ENCODE data around the gene BORCS5.

BORCS5 gene

DNA sequence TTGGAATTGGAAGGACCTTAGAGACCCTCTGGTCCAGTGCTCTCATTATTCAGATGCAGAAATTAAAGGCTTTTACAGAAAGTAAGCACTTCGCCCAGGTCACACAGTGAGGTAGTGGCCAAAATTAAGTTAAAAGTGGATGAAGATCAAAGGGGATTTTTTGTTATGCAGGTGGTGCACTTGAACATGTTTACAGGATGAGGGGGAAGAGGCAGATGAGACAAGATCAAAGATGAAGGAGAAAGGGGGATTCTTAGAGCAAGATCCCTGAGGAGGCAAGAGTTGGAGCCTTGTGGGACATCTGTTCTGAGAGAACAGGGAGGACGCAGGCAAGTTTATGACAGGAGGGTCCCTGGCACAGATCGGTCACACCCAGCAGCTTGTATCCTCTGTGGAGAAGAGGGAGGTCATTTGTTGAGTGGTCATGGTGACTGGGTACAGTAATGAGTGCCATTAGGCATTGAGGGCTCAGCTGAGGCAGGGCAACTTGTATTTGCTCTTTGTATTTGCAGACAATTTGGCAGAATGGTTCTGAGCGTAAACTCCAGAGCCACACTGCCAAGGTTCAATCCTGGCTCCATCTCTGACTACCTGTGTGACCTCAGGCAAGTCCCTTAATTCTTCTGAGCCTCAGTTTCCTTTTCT is 84.0 kb downstream of the BORCS5 start:
- no peaks in the 10 kb centered on the region for H3K9me3 ChIP-seq (replicated peaks; ENCODE audit: insufficient read depth, low read length)
- TF ChIP-seq, protein P1, sequence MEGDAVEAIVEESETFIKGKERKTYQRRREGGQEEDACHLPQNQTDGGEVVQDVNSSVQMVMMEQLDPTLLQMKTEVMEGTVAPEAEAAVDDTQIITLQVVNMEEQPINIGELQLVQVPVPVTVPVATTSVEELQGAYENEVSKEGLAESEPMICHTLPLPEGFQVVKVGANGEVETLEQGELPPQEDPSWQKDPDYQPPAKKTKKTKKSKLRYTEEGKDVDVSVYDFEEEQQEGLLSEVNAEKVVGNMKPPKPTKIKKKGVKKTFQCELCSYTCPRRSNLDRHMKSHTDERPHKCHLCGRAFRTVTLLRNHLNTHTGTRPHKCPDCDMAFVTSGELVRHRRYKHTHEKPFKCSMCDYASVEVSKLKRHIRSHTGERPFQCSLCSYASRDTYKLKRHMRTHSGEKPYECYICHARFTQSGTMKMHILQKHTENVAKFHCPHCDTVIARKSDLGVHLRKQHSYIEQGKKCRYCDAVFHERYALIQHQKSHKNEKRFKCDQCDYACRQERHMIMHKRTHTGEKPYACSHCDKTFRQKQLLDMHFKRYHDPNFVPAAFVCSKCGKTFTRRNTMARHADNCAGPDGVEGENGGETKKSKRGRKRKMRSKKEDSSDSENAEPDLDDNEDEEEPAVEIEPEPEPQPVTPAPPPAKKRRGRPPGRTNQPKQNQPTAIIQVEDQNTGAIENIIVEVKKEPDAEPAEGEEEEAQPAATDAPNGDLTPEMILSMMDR (IDR thresholded peaks at IDR 0.05; ENCODE audit: low read length): no peak
- TF ChIP-seq EZH2phosphoT487 (IDR thresholded peaks at IDR 0.05; ENCODE audit: low read length) (no peak), EZH2 (optimal IDR thresholded peaks at IDR 0.05; ENCODE audit: low read depth, low read length) (no peak)
- no peak overlapping the region for H3K4me2 ChIP-seq (ENCODE audit: low read depth, low read length)
- H3K36me3 ChIP-seq (replicated peaks; ENCODE audit: insufficient read depth, low read length): no peaks in the 10 kb centered on the region
- no peak overlapping the region for H3K9ac ChIP-seq (ENCODE audit: low read length)
- no peaks in the 10 kb centered on the region for H3K79me2 ChIP-seq (ENCODE audit: low read length)
- H3K27me3 ChIP-seq (replicated peaks; ENCODE audit: insufficient read depth, low read length): no peaks in the 10 kb centered on the region
- no peaks in the 10 kb centered on the region for H3K9me2 ChIP-seq (replicated peaks; ENCODE audit: insufficient read depth, low read length)
- no peak for DNase-seq
- H3K4me1 ChIP-seq (ENCODE audit: low read length): no peaks in the 10 kb centered on the region
- no peak overlapping the region for H3K4me3 ChIP-seq (ENCODE audit: low read length)
- no peak overlapping the region for H3K27ac ChIP-seq (ENCODE audit: low read length)
- no peaks in the 10 kb centered on the region for H4K20me1 ChIP-seq (ENCODE audit: insufficient read depth, low read length)
- H3F3A ChIP-seq (ENCODE audit: insufficient read depth, low read length): no peaks in the 10 kb centered on the region
- no peak overlapping the region for H2AFZ ChIP-seq (ENCODE audit: low read length)

DNA sequence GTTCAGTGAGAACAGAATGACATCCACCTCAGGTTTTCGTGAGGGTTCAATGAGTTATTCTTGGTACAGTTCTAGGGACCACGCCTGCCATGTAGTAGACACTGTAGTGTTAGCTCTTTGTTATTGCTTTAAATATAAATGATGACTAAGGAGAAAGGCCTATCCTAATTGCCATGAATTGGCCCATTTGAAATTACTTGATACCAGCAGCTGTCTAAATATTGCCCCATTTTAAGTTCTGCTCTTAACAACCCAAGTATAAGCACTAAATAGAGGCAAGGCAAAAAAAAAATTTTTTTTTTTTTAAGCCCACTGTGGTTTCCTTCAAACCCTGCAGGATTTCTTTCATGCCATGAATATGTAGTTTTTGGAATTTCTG is 84.5 kb downstream of the BORCS5 start:
- DNase-seq: no peak
- no peaks in the 10 kb centered on the region for H3K27me3 ChIP-seq (replicated peaks; ENCODE audit: insufficient read depth, low read length)
- H3K9me2 ChIP-seq (replicated peaks; ENCODE audit: insufficient read depth, low read length): no peaks in the 10 kb centered on the region
- no peaks in the 10 kb centered on the region for H3K9me3 ChIP-seq (replicated peaks; ENCODE audit: insufficient read depth, low read length)
- no peak overlapping the region for H3K9ac ChIP-seq (ENCODE audit: low read length)
- H3K4me2 ChIP-seq (ENCODE audit: low read depth, low read length): no peak overlapping the region
- no peaks in the 10 kb centered on the region for H3F3A ChIP-seq (ENCODE audit: insufficient read depth, low read length)
- no peaks in the 10 kb centered on the region for H3K79me2 ChIP-seq (ENCODE audit: low read length)
- H2AFZ ChIP-seq (ENCODE audit: low read length): no peak overlapping the region
- H3K36me3 ChIP-seq (replicated peaks; ENCODE audit: insufficient read depth, low read length): no peaks in the 10 kb centered on the region
- H3K4me3 ChIP-seq (ENCODE audit: low read length): no peak overlapping the region
- no peaks in the 10 kb centered on the region for H3K4me1 ChIP-seq (ENCODE audit: low read length)
- TF ChIP-seq EZH2 (optimal IDR thresholded peaks at IDR 0.05; ENCODE audit: low read depth, low read length): no peak
- TF ChIP-seq EZH2phosphoT487 (IDR thresholded peaks at IDR 0.05; ENCODE audit: low read length): no peak
- TF ChIP-seq, protein P1 (IDR thresholded peaks at IDR 0.05; ENCODE audit: low read length): no peak
- no peak overlapping the region for H3K27ac ChIP-seq (ENCODE audit: low read length)
- no peaks in the 10 kb centered on the region for H4K20me1 ChIP-seq (ENCODE audit: insufficient read depth, low read length)

GRCh38 chr12:12441843-12442461 is 85.1 kb downstream of the BORCS5 start:
- Histone ChIP-seq H2AFZ (ENCODE audit: low read length) (no peak overlapping the region), H3K4me2 (ENCODE audit: low read depth, low read length) (no peak overlapping the region), H3K9me2 (replicated peaks; ENCODE audit: insufficient read depth, low read length) (no peaks in the 10 kb centered on the region), H3K79me2 (ENCODE audit: low read length) (no peaks in the 10 kb centered on the region), H3F3A (ENCODE audit: insufficient read depth, low read length) (no peaks in the 10 kb centered on the region), H3K36me3 (replicated peaks; ENCODE audit: insufficient read depth, low read length) (no peaks in the 10 kb centered on the region), H3K27me3 (replicated peaks; ENCODE audit: insufficient read depth, low read length) (no peaks in the 10 kb centered on the region), H4K20me1 (ENCODE audit: insufficient read depth, low read length) (no peaks in the 10 kb centered on the region), H3K9me3 (replicated peaks; ENCODE audit: insufficient read depth, low read length) (no peaks in the 10 kb centered on the region), H3K9ac (ENCODE audit: low read length) (no peak overlapping the region), H3K4me1 (ENCODE audit: low read length) (no peaks in the 10 kb centered on the region), H3K4me3 (ENCODE audit: low read length) (no peak overlapping the region), H3K27ac (ENCODE audit: low read length) (no peak overlapping the region)
- TF ChIP-seq EZH2 (optimal IDR thresholded peaks at IDR 0.05; ENCODE audit: low read depth, low read length): no peak
- TF ChIP-seq EZH2phosphoT487 (IDR thresholded peaks at IDR 0.05; ENCODE audit: low read length): no peak
- TF ChIP-seq, protein P1 (IDR thresholded peaks at IDR 0.05; ENCODE audit: low read length): no peak
- no peak for DNase-seq
